DND-41 (cell line): Measurements from ENCODE around the gene KCNB1.

ENCODE experiments used
- EZH2 ChIP-seq: IDR thresholded peaks from 3 replicates; pipeline ENCODE4 v1.6.1; 2012; ENCODE audit warnings: borderline replicate concordance, low read depth, mild to moderate bottlenecking, moderate library complexity, low read length, inconsistent platforms; ENCODE audit not compliant: severe bottlenecking
- TF ChIP-seq, protein P1 (sequence below): IDR thresholded peaks from 2 replicates; pipeline ENCODE4 v1.5.1; 2012; ENCODE audit warnings: borderline replicate concordance, low read length, moderate library complexity, mild to moderate bottlenecking; ENCODE audit not compliant: poor library complexity, severe bottlenecking; ENCODE audit errors: extremely low read depth

DNA sequence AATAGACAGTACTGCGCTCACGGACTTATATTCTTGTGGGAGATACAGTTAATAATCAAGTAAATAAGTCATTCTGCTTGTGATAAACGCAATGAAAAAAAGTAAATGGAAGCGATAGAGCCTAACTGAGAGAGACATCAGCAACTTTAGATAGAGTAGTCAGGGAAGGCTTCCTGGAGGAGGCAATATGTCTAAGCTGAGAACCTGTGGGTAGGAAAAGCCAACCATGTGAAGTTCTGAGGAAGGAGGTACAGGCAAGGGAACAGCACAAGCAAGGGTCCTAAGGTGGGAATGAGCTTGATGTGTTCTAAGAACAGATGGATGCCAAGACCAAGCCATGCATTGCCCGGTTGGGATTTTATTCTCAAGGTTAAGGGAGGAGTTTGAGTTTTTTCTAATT is 7.2 kb upstream of the KCNB1 start:
- TF ChIP-seq, protein P1, sequence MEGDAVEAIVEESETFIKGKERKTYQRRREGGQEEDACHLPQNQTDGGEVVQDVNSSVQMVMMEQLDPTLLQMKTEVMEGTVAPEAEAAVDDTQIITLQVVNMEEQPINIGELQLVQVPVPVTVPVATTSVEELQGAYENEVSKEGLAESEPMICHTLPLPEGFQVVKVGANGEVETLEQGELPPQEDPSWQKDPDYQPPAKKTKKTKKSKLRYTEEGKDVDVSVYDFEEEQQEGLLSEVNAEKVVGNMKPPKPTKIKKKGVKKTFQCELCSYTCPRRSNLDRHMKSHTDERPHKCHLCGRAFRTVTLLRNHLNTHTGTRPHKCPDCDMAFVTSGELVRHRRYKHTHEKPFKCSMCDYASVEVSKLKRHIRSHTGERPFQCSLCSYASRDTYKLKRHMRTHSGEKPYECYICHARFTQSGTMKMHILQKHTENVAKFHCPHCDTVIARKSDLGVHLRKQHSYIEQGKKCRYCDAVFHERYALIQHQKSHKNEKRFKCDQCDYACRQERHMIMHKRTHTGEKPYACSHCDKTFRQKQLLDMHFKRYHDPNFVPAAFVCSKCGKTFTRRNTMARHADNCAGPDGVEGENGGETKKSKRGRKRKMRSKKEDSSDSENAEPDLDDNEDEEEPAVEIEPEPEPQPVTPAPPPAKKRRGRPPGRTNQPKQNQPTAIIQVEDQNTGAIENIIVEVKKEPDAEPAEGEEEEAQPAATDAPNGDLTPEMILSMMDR, result no peak
- no peak for TF ChIP-seq EZH2
